Spinal cord (tissue), 10 donors: ENCODE data around the gene SRCAP. TPM values are rescaled to one million over a fixed set of nuclear protein-coding genes. Genes with fewer than 3 reads are reported as not detected.

Experiments used
- DNase-seq, 6 donors: peaks; one replicate each; pipeline versions ENCODE4 v3.0.0 to v3.0.0-alpha.2; 2013 to 2015; ENCODE audit warnings: low spot score in 6 of 6, low read depth in 4 of 6
- H3K27ac ChIP-seq: one replicate; pipeline ENCODE4 v1.5.1; 2013; ENCODE audit warnings: low read depth, low read length, control low read depth
- H3K27me3 ChIP-seq: one replicate; pipeline ENCODE4 v1.6.1; 2013; ENCODE audit warnings: low read length; ENCODE audit not compliant: control insufficient read depth, insufficient read depth
- H3K36me3 ChIP-seq: one replicate; pipeline ENCODE4 v1.6.1; 2013; ENCODE audit warnings: low read length; ENCODE audit not compliant: control insufficient read depth, insufficient read depth
- H3K4me1 ChIP-seq: one replicate; pipeline ENCODE4 v1.6.1; 2013; ENCODE audit warnings: low read length; ENCODE audit not compliant: control insufficient read depth, insufficient read depth
- H3K4me3 ChIP-seq: one replicate; pipeline ENCODE4 v1.5.1; 2013; ENCODE audit warnings: low read depth, low read length, control low read depth
- H3K9me3 ChIP-seq: one replicate; pipeline ENCODE4 v1.6.1; 2013; ENCODE audit warnings: low read length; ENCODE audit not compliant: control insufficient read depth, insufficient read depth
- WGBS: methylation state at CpG from one replicate; pipeline ENCODE4 v1.1.5; 2013; ENCODE audit warnings: missing lambda C conversion rate; ENCODE audit not compliant: insufficient coverage; 5-methylcytosine and 5-hydroxymethylcytosine counted together
- polyA plus RNA-seq, 2 donors: library from polyadenylated mRNA; unstranded; fragments of 120-200 nt; gene quantifications; one replicate each; pipeline ENCODE4 v1.2.1, GENCODE V29; 2013; ENCODE audit not compliant: insufficient read length in 2 of 2
- total RNA-seq, 2 donors: library from RNA; depleted of rRNA in 1 of 2; stranded (reverse); fragments of 120-200 nt in 1 of 2; fragments of >200 nt in 1 of 2; gene quantifications; one replicate each; pipeline versions ENCODE4 v1.2.3 to v1.2.4, GENCODE V29; 2013 to 2014
- donor health status: healthy.

Gene SRCAP
- total and polyA plus RNA-seq, 4 donors = 15.2 to 48.6 (median 33.4) TPM

- Histone ChIP-seq H3K27me3 (no peaks in the 10 kb centered on the region), H3K4me1 (peaks cover 10% of the 10 kb centered on the region), H3K4me3 (no peak overlapping the region), H3K9me3 (no peaks in the 10 kb centered on the region), H3K36me3 (peaks cover 98% of the 10 kb centered on the region), H3K27ac (no peak overlapping the region)
- 97% methylated on average over 11 of the region's 18 CpGs for WGBS
- no peak for DNase-seq
Measured at GRCh38 chr16:30767767-30768465, 68.9 kb downstream of the SRCAP start.

GRCh38 chr16:30768583-30769181, 69.7 kb downstream of the SRCAP start:
- Histone ChIP-seq H3K36me3 (peaks cover 99% of the 10 kb centered on the region), H3K27me3 (no peaks in the 10 kb centered on the region), H3K4me3 (no peak overlapping the region), H3K9me3 (no peaks in the 10 kb centered on the region), H3K4me1 (peaks cover 4% of the 10 kb centered on the region), H3K27ac (no peak overlapping the region)
- DNase-seq = no peak
- WGBS = 98% methylated on average over 20 of the region's 23 CpGs

DNA sequence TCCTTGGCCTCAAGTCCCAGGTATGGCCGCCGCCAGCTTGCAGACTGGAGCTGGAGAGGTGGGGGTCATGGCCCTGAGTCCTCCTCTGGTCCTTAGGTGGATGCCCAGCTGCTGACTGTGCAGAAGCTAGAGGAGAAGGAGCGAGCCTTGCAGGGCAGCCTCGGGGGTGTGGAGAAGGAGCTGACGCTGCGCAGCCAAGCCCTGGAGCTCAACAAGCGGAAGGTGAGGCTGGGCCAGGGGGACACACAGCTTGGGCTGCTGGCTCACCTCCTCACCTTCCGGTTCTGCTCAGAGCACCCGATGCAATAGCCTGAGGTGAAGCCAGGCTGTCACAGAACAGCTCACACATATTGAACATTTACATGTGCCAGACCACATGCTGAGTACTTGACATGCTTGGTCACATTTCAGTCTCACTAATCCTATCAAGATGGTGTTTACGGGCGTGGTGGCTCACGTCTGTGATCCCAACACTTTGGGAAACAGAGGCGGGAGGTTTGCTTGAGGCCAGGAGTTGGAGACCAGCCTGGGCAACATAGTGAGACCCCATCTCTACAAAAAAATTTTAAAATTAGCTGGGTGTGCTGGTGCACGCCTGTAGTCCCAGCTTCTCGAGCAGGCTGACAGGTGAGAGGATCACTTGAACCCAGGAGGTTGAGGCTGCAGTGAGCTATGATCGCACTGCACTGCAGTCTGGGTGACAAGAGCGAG, 70.6 kb downstream of the SRCAP start:
- no peaks in the 10 kb centered on the region for H3K9me3 ChIP-seq
- H3K36me3 ChIP-seq = peaks cover 99% of the 10 kb centered on the region

DNA sequence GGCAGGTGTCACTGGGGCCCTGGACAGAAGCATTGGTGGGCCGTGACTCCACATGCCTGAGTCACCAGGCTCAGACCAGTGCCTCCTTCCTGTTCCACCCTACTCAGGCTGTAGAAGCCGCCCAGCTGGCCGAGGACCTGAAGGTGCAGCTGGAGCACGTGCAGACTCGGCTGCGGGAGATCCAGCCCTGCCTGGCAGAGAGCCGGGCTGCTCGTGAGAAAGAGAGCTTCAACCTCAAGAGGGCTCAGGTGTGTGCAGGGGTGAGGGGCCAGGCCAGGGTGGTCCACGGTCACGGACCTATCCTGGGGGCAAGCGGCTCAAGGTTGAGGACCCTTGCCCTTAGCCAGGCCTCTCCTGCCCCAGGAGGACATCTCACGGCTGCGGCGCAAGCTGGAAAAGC, 72.8 kb downstream of the SRCAP start:
- peaks cover 84% of the 10 kb centered on the region for H3K36me3 ChIP-seq
- H3K27ac ChIP-seq = no peak overlapping the region
- no peak for DNase-seq
- H3K4me1 ChIP-seq = peaks cover 22% of the 10 kb centered on the region
- 96% methylated on average over 13 of the region's 14 CpGs for WGBS
- H3K27me3 ChIP-seq = no peaks in the 10 kb centered on the region
- H3K4me3 ChIP-seq = no peak overlapping the region
- no peaks in the 10 kb centered on the region for H3K9me3 ChIP-seq

More for the DNA sequence above, 70.6 kb downstream of the SRCAP start:
- H3K4me3 ChIP-seq = no peak overlapping the region
- H3K27me3 ChIP-seq = no peaks in the 10 kb centered on the region
- no peak overlapping the region for H3K27ac ChIP-seq
- peaks cover 4% of the 10 kb centered on the region for H3K4me1 ChIP-seq
- DNase-seq = no peak
- 99% methylated on average over 12 of the region's 17 CpGs for WGBS

GRCh38 chr16:30773826-30774225, 74.9 kb downstream of the SRCAP start:
- H3K36me3 ChIP-seq = peaks cover 78% of the 10 kb centered on the region
- 92% methylated on average over 14 of the region's 14 CpGs for WGBS
- H3K27ac ChIP-seq = no peak overlapping the region
- no peaks in the 10 kb centered on the region for H3K27me3 ChIP-seq
- no peaks in the 10 kb centered on the region for H3K9me3 ChIP-seq
- H3K4me1 ChIP-seq = peaks cover 32% of the 10 kb centered on the region
- DNase-seq = no peak
- no peak overlapping the region for H3K4me3 ChIP-seq

DNA sequence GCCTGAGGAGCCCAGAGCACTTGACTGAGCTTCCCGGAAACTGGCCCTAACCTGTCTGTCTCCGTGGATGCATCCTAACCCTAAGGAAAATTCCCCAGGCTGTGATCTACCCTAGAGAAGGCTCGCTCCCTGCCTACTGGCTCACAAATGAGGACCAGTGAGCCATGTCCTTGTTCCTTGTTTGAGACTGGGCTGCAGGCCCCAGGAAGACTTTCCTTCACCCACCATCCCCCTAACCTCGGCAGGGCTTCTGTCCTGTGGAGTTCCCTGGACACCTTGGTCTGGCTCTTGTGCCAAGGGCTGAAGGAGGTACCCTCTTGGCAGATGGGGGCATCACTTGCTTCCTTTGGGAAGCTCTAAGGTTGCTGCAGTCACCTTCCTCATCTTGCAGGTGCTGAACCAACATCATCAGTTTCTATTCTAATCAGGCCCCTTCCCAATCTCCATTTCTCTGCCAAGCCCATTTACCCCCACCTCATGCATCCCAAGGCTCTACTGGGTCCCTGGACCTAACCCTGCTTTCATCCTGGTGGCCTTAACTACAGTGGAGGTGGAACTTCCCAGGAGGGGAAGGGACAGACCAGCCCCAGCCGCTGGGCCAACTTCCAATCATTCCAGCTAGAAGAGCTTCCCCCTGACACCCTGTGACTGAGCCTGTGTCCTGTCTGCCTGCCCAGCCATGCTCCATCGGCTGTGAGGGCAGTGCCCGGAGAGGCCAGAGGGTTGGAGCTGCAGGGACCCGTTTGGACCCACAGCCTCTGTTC, 75.6 kb downstream of the SRCAP start:
- H3K36me3 ChIP-seq = peaks cover 77% of the 10 kb centered on the region
- no peaks in the 10 kb centered on the region for H3K9me3 ChIP-seq
- H3K27ac ChIP-seq = peak overlapping the region; percentile 47
- 64% methylated on average over 8 of the region's 8 CpGs for WGBS
- no peaks in the 10 kb centered on the region for H3K27me3 ChIP-seq
- H3K4me1 ChIP-seq = peaks cover 32% of the 10 kb centered on the region
- H3K4me3 ChIP-seq = peak overlapping the region; percentile 62
- DNase-seq = peak in 1 of 6 donors; percentile 24

- 7% methylated on average over 15 of the region's 15 CpGs for WGBS
- no peaks in the 10 kb centered on the region for H3K27me3 ChIP-seq
- H3K9me3 ChIP-seq = no peaks in the 10 kb centered on the region
- H3K36me3 ChIP-seq = peaks cover 76% of the 10 kb centered on the region
- H3K4me3 ChIP-seq = peak overlapping the region; percentile 62
- peaks cover 32% of the 10 kb centered on the region for H3K4me1 ChIP-seq
- peak overlapping the region; percentile 47 for H3K27ac ChIP-seq
- DNase-seq = no peak
Measured at GRCh38 chr16:30775131-30775391, 76.1 kb downstream of the SRCAP start.

DNA sequence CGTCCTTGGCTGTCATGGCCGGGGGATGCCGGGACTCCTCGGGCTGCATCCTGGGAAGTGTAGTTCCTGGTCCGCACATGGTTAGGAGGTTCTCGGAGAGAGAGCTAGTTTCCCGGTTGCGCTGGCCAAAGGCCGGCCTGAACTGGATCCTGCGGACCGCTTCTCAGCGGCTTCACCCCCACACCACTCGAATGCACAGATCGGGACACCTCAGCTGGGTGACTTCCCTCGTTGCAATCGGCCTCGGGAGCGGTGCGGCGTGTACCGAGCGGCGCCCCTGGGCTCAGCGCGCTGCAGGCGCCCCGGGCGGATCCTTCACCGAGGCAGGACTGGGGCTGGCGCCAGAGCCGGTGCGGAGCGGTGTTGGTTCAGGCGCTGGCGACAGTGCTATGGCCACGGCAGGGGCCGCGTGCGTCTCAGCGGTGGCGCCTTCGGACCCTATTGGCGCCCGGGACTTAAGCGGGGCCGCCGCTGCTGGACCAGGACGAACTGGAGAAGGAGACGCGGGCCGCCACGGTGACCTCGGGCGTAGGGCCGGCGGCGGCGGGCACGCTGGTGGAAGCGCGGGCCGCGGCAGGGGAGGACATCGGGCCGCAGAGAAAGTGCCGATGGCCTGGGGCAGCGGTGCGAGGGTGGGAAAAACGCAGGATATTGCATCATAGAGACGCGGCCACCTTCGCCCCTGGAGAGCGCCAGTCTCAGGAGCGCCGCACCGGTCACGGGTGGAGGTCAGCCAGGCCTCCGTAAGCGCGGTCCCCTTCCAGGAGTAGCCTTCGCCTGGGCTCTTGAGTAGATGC, 76.6 kb downstream of the SRCAP start:
- H3K9me3 ChIP-seq = no peaks in the 10 kb centered on the region
- WGBS = under 1% methylated on average over 81 of the region's 81 CpGs
- H3K4me3 ChIP-seq = peak overlapping the region; percentile 62
- peaks cover 72% of the 10 kb centered on the region for H3K36me3 ChIP-seq
- H3K4me1 ChIP-seq = peaks cover 32% of the 10 kb centered on the region
- DNase-seq = peak; percentile 75 to 96 (median 82)
- H3K27ac ChIP-seq = peak overlapping the region; percentile 75
- no peaks in the 10 kb centered on the region for H3K27me3 ChIP-seq
